H1 (cell line): Measurements from ENCODE around the gene LECT2.

Source experiments
- CEBPB ChIP-seq: IDR thresholded peaks from 2 replicates; pipeline ENCODE4 v1.6.1; 2012; ENCODE audit warnings: low read depth, low read length
- CTCF ChIP-seq, 3 experiments: IDR thresholded peaks; 1 replicate in 2 of 3; 2 replicates in 1 of 3; pipeline versions ENCODE4 v1.5.1 to v1.6.1; 2011; ENCODE audit warnings: low read length in 3 of 3, mild to moderate bottlenecking in 3 of 3, inconsistent platforms in 2 of 3, low read depth in 1 of 3, moderate library complexity in 1 of 3; ENCODE audit not compliant: insufficient read depth in 1 of 3; ENCODE audit errors: control extremely low read depth in 1 of 3
- GABPA ChIP-seq: IDR thresholded peaks from 2 replicates; pipeline ENCODE4 v1.6.1; 2011; ENCODE audit warnings: mild to moderate bottlenecking, low read length, moderate library complexity, borderline replicate concordance; ENCODE audit not compliant: insufficient read depth
- JUN ChIP-seq: IDR thresholded peaks from 2 replicates; pipeline ENCODE4 v1.6.1; 2011; ENCODE audit warnings: low read depth, mild to moderate bottlenecking, improper control_type of control experiment, low read length
- MAX ChIP-seq: IDR thresholded peaks from 2 replicates; pipeline ENCODE4 v1.6.1; 2012; ENCODE audit warnings: inconsistent platforms
- POLR2A ChIP-seq, 2 experiments: IDR thresholded peaks; 1 replicate in 1 of 2; 2 replicates in 1 of 2; pipeline ENCODE4 v1.6.1; 2011; ENCODE audit warnings: low read depth in 2 of 2, low read length in 2 of 2, mild to moderate bottlenecking in 2 of 2; ENCODE audit errors: control extremely low read depth in 1 of 2
- RFX5 ChIP-seq: IDR thresholded peaks from 2 replicates; pipeline ENCODE4 v1.6.1; 2011; ENCODE audit warnings: low read depth, low read length, improper control_type of control experiment, borderline replicate concordance
- SIN3A ChIP-seq, 2 experiments: IDR thresholded peaks in 1 of 2; conservative IDR thresholded peaks in 1 of 2; 2 replicates each; pipeline ENCODE4 v1.6.1; 2011 to 2012; ENCODE audit warnings: low read length in 2 of 2, improper control_type of control experiment in 1 of 2, low read depth in 1 of 2, mild to moderate bottlenecking in 1 of 2
- SIX5 ChIP-seq: IDR thresholded peaks from 2 replicates; pipeline ENCODE4 v1.6.1; 2011; ENCODE audit warnings: mild to moderate bottlenecking, low read depth, low read length
- SP1 ChIP-seq: IDR thresholded peaks from 2 replicates; pipeline ENCODE4 v1.6.1; 2011; ENCODE audit warnings: low read depth, low read length
- SP2 ChIP-seq: IDR thresholded peaks from 2 replicates; pipeline ENCODE4 v1.6.1; 2012; ENCODE audit warnings: mild to moderate bottlenecking, low read length, inconsistent platforms
- SUZ12 ChIP-seq: fragments of 200-600 bp; sonication (generic); IDR thresholded peaks from 2 replicates; pipeline ENCODE4 v1.6.1; 2012; ENCODE audit warnings: mild to moderate bottlenecking, inconsistent platforms, low read length, moderate library complexity, mixed read lengths
- TCF12 ChIP-seq: IDR thresholded peaks from 2 replicates; pipeline ENCODE4 v1.6.1; 2011; ENCODE audit warnings: low read depth, mild to moderate bottlenecking, low read length

- TF ChIP-seq CTCF (IDR thresholded peaks at IDR 0.05; ENCODE audit: control extremely low read depth in 1 of 3, insufficient read depth in 1 of 3, low read depth in 1 of 3, low read length in 3 of 3) (no peak), MAX (no peak), GABPA (no peak), SIN3A (conservative IDR thresholded peaks at IDR 0.05 in 1 of 2, IDR thresholded peaks at IDR 0.05 in 1 of 2; ENCODE audit: low read depth in 1 of 2, low read length in 2 of 2) (no peak), RFX5 (no peak), CEBPB (no peak), POLR2A (IDR thresholded peaks at IDR 0.05; ENCODE audit: control extremely low read depth in 1 of 2, low read depth in 2 of 2, low read length in 2 of 2) (no peak), SP2 (no peak), SIX5 (no peak), TCF12 (no peak), JUN (no peak), SP1 (no peak), SUZ12 (no peak)
These were observed 33.4 kb downstream of the LECT2 start for GRCh38 chr5:135921388-135921787.
